Natural killer cell (primary cell): ENCODE measurements around the gene ALDH6A1. TPM values are rescaled to one million over a fixed set of nuclear protein-coding genes. Genes with fewer than 3 reads are reported as not detected.

Experiments used
- ATAC-seq, 3 donors: fragments of 150-1000 bp in 2 of 3; fragments of 200-7000 bp in 1 of 3; cut with Tn5 transposase; 1 replicate in 1 of 3; 2 replicates in 2 of 3; pipeline ENCODE4 v1.10.0; 2021; ENCODE audit warnings: mild to moderate bottlenecking in 2 of 3, moderate library complexity in 2 of 3
- DNase-seq, 2 donors: peaks; one replicate each; pipeline versions ENCODE4 v3.0.0 to v3.0.0-alpha.2; 2013 to 2021; ENCODE audit warnings: mixed read lengths in 1 of 2
- H3K27ac ChIP-seq: one replicate; pipeline ENCODE4 v1.5.1; 2013; ENCODE audit warnings: mild to moderate bottlenecking, low read length
- H3K27me3 ChIP-seq: one replicate; pipeline ENCODE4 v1.6.1; 2013; ENCODE audit warnings: low read length; ENCODE audit not compliant: control insufficient read depth, insufficient read depth
- H3K36me3 ChIP-seq: one replicate; pipeline ENCODE4 v1.6.1; 2013; ENCODE audit warnings: low read length; ENCODE audit not compliant: control insufficient read depth, insufficient read depth
- H3K4me1 ChIP-seq: one replicate; pipeline ENCODE4 v1.6.1; 2013; ENCODE audit warnings: low read length; ENCODE audit not compliant: control insufficient read depth, insufficient read depth
- H3K4me3 ChIP-seq: one replicate; pipeline ENCODE4 v1.5.1; 2013; ENCODE audit warnings: low read length
- H3K9me3 ChIP-seq: one replicate; pipeline ENCODE4 v1.6.1; 2013; ENCODE audit warnings: low read length; ENCODE audit not compliant: control insufficient read depth, insufficient read depth
- H3K27ac Mint-ChIP-seq, 2 donors: one replicate each; pipeline ENCODE4 v1.8.0; 2022; ENCODE audit warnings: mild to moderate bottlenecking in 2 of 2, mixed read lengths in 2 of 2, moderate library complexity in 1 of 2
- H3K27me3 Mint-ChIP-seq, 2 donors: one replicate each; pipeline ENCODE4 v1.8.0; 2022; ENCODE audit warnings: low read depth in 2 of 2, mixed read lengths in 2 of 2
- H3K36me3 Mint-ChIP-seq: one replicate; pipeline ENCODE4 v1.8.0; 2022; ENCODE audit warnings: mixed read lengths
- H3K4me1 Mint-ChIP-seq, 2 donors: one replicate each; pipeline ENCODE4 v1.8.0; 2022; ENCODE audit warnings: mixed read lengths in 2 of 2
- H3K4me3 Mint-ChIP-seq: one replicate; pipeline ENCODE4 v1.8.0; 2022; ENCODE audit warnings: mild to moderate bottlenecking, moderate library complexity, mixed read lengths
- H3K9me3 Mint-ChIP-seq, 2 donors: one replicate each; pipeline ENCODE4 v1.8.0; 2022; ENCODE audit warnings: mixed read lengths in 2 of 2
- CTCF ChIP-seq: fragments of 200-600 bp; IDR thresholded peaks from one replicate; pipeline ENCODE4 v1.8.0; 2022; ENCODE audit warnings: antibody characterized with exemption
- WGBS: methylation state at CpG from one replicate; pipeline ENCODE4 v1.1.7; 2013; ENCODE audit warnings: missing lambda C conversion rate; ENCODE audit not compliant: insufficient coverage; 5-methylcytosine and 5-hydroxymethylcytosine counted together
- intact Hi-C: fragments of 100-400 bp; cut with micrococcal nuclease; formaldehyde crosslinking; loops from one replicate; pipeline ENCODE4 v1.14.2; 2022
- total RNA-seq, 4 donors: library from RNA; stranded (reverse); fragments of 120-200 nt in 1 of 4; gene quantifications; one replicate each; pipeline versions ENCODE4 v1.2.3 to v1.2.4, GENCODE V29; 2013 to 2022

The ALDH6A1 gene
- total RNA-seq, 3 donors from 2014 or later (not counting 1 experiment from before 2014, with no cell fraction given): 8.5 to 9.6 (median 9.5) TPM

GRCh38 chr14:74018174-74018585 is 66.1 kb downstream of the ALDH6A1 start:
- H3K4me1 ChIP-seq: peaks cover 14% of the 10 kb centered on the region
- H3K4me3 ChIP-seq: peak overlapping the region; percentile 97
- WGBS: 3% methylated on average over 2 of the region's 8 CpGs
- no peaks in the 10 kb centered on the region for H3K36me3 ChIP-seq
- Mint-ChIP-seq H3K9me3 (no peaks in the 10 kb centered on the region), H3K36me3 (no peaks in the 10 kb centered on the region), H3K4me1 (peaks cover 18 to 20% of the 10 kb centered on the region in 2 donors), H3K4me3 (peak overlapping the region; percentile 91), H3K27me3 (no peaks in the 10 kb centered on the region), H3K27ac (peak overlapping the region; percentile 88 to 91)
- H3K9me3 ChIP-seq: no peaks in the 10 kb centered on the region
- peak in 1 of 3 donors; percentile 28 for ATAC-seq
- DNase-seq: peak in 1 of 2 donors; percentile 53
- H3K27me3 ChIP-seq: no peaks in the 10 kb centered on the region
- TF ChIP-seq CTCF: no peak
- intact Hi-C loops: loop anchor here (2.0 to 10.0 kb wide), 4 partner anchors 66 to 527 kb away; partner anchors contain the start of genes ALDH6A1, COQ6, FAM161B and LIN52
- H3K27ac ChIP-seq: peak overlapping the region; percentile 94

DNA sequence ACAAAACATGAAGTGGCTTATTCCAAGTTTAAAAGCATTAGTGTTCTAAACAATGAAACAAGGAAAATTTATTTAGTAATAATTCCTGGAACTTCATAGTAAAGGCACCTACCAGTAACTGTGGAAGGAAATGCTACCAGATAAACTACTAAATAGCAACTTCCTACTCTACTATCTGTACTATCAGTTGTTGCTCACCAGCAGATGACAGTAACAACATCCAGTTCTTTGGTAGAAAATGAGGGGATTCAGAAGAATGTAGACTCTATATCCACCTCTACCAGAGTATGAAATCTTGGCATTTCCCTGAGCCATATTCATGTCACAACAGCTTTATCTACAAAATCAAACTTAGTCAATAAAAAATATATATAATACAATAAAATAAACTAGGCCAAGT is 68.3 kb downstream of the ALDH6A1 start:
- Histone ChIP-seq H3K4me3 (no peak overlapping the region), H3K36me3 (no peaks in the 10 kb centered on the region), H3K4me1 (peaks cover 14% of the 10 kb centered on the region), H3K9me3 (no peaks in the 10 kb centered on the region), H3K27ac (no peak overlapping the region), H3K27me3 (no peaks in the 10 kb centered on the region)
- Mint-ChIP-seq H3K27ac (peak overlapping the region; percentile 11 to 59), H3K36me3 (no peaks in the 10 kb centered on the region), H3K4me1 (peaks cover 18 to 20% of the 10 kb centered on the region in 2 donors), H3K27me3 (no peaks in the 10 kb centered on the region), H3K4me3 (no peak overlapping the region), H3K9me3 (no peaks in the 10 kb centered on the region)
- ATAC-seq: no peak
- DNase-seq: no peak
- intact Hi-C loops: loop anchor here (5.0 to 10.0 kb wide), 2 partner anchors 64 to 131 kb away; partner anchors contain the start of genes COQ6, FAM161B and ZNF410
- TF ChIP-seq CTCF: no peak

DNA sequence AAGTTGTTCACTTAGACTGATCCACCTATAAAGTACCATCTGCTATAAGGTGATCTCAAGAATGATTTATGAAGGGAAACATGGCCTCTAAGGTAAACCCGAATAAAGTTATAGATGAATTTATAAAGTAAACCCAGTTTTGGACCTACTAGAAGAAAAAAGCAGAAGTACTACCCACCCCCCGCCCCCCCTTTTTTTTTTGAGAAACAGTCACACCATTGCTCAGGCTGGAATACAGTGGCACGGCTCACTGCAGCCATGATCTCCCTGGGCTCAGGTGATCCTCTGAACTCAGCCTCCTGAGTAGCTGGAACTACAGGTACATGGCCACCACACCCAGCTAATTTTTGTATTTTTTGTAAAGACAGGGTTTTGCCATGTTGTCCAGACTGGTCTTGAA is 69.1 kb downstream of the ALDH6A1 start:
- Histone ChIP-seq H3K27me3 (no peaks in the 10 kb centered on the region), H3K4me1 (peaks cover 14% of the 10 kb centered on the region), H3K9me3 (no peaks in the 10 kb centered on the region), H3K36me3 (no peaks in the 10 kb centered on the region), H3K27ac (no peak overlapping the region), H3K4me3 (no peak overlapping the region)
- intact Hi-C loops: loop anchor here (5.0 to 10.0 kb wide), 2 partner anchors 63 to 130 kb away; partner anchors contain the start of genes COQ6, FAM161B and ZNF410
- H3K27me3 Mint-ChIP-seq: no peaks in the 10 kb centered on the region
- H3K36me3 Mint-ChIP-seq: no peaks in the 10 kb centered on the region
- ATAC-seq: no peak
- no peak overlapping the region for H3K27ac Mint-ChIP-seq
- H3K9me3 Mint-ChIP-seq: no peaks in the 10 kb centered on the region
- no peak overlapping the region for H3K4me3 Mint-ChIP-seq
- peaks cover 18 to 20% of the 10 kb centered on the region in 2 donors for H3K4me1 Mint-ChIP-seq
- no peak for DNase-seq
- WGBS: 91% methylated on average over 1 of the region's 3 CpGs
- no peak for TF ChIP-seq CTCF

- no peak for TF ChIP-seq CTCF
- H3K4me3 ChIP-seq: no peak overlapping the region
- no peaks in the 10 kb centered on the region for H3K27me3 Mint-ChIP-seq
- peaks cover 13% of the 10 kb centered on the region in 2 donors for H3K4me1 Mint-ChIP-seq
- no peaks in the 10 kb centered on the region for H3K36me3 Mint-ChIP-seq
- no peak overlapping the region for H3K27ac Mint-ChIP-seq
- no peak overlapping the region for H3K27ac ChIP-seq
- DNase-seq: no peak
- 93% methylated on average over 1 of the region's 1 CpG for WGBS
- no peaks in the 10 kb centered on the region for H3K9me3 ChIP-seq
- H3K4me1 ChIP-seq: peaks cover 8% of the 10 kb centered on the region
- intact Hi-C loops: loop anchor here (10.0 kb wide), 1 partner anchor 129 kb away; the partner anchor contains the start of gene ZNF410
- H3K27me3 ChIP-seq: no peaks in the 10 kb centered on the region
- H3K4me3 Mint-ChIP-seq: no peak overlapping the region
- ATAC-seq: no peak
- peaks cover 2% of the 10 kb centered on the region for H3K36me3 ChIP-seq
- no peaks in the 10 kb centered on the region for H3K9me3 Mint-ChIP-seq
Observed at GRCh38 chr14:74014299-74014698, 70.0 kb downstream of the ALDH6A1 start.
